ENCODE data around the gene KCTD1. TPM values are rescaled to one million over a fixed set of nuclear protein-coding genes. Genes with fewer than 3 reads are reported as not detected.

The KCTD1 gene
- total and polyA plus RNA-seq, 4 donors: 0.78 to 2.9 (median 2.0) TPM

DNA sequence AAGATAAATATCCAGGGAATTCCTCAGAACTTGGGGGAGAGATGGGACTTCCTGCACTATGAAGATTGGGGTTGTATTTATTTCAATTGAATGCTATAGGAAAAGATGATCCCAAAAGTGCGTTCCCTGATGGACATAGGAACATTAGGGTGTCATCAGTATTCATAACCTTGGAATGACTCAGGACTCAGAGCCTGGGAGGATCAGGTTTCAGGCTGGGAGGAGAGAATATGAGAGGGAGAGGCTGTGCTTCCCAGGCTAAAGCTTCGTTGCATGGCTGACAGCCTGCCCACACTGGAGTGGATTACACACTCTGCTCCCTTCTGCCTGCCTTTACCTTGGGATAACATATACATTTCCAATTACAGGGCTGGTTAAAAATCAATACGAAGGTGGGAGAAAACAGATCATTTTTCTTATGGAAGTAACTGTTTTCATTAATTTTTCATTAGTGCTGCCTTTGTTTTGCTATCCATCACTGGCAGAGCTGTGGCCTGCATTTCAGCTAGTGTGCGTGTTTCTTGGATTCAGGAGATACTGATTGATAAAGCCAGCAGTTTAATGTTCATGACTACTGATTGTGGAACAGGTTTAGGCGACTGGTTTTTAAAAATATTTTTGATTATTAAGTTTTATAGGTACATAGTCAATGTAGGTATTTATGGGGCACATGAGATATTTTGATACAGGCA, 118.7 kb downstream of the KCTD1 start:
- DNase-seq (ENCODE audit: low spot score): no peak
- 59% methylated on average over 5 of the region's 5 CpGs for WGBS
- no peak overlapping the region for H3K9ac ChIP-seq (ENCODE audit: low read depth in 1 of 2, low read length in 2 of 2)
- H3K4me3 ChIP-seq (ENCODE audit: low read depth in 1 of 3, low read length in 3 of 3): no peak overlapping the region
- H3K27me3 ChIP-seq (ENCODE audit: control insufficient read depth in 4 of 4, insufficient read depth in 4 of 4, low read length in 3 of 4): no peaks in the 10 kb centered on the region
- H3K27ac ChIP-seq (ENCODE audit: low read depth in 1 of 2, low read length in 2 of 2): no peak overlapping the region
- H3K4me1 ChIP-seq (ENCODE audit: control insufficient read depth in 4 of 4, insufficient read depth in 4 of 4, low read length in 3 of 4): no peaks in the 10 kb centered on the region
- no peaks in the 10 kb centered on the region for H3K9me3 ChIP-seq (ENCODE audit: control insufficient read depth in 4 of 4, low read length in 3 of 4)
- H3K36me3 ChIP-seq (ENCODE audit: control insufficient read depth in 4 of 4, insufficient read depth in 3 of 4, low read depth in 1 of 4, low read length in 3 of 4): no peaks in the 10 kb centered on the region
- TF ChIP-seq RAD21 (IDR thresholded peaks at IDR 0.05): no peak
- TF ChIP-seq FOXA1 (IDR thresholded peaks at IDR 0.05): no peak
- TF ChIP-seq, protein P1, sequence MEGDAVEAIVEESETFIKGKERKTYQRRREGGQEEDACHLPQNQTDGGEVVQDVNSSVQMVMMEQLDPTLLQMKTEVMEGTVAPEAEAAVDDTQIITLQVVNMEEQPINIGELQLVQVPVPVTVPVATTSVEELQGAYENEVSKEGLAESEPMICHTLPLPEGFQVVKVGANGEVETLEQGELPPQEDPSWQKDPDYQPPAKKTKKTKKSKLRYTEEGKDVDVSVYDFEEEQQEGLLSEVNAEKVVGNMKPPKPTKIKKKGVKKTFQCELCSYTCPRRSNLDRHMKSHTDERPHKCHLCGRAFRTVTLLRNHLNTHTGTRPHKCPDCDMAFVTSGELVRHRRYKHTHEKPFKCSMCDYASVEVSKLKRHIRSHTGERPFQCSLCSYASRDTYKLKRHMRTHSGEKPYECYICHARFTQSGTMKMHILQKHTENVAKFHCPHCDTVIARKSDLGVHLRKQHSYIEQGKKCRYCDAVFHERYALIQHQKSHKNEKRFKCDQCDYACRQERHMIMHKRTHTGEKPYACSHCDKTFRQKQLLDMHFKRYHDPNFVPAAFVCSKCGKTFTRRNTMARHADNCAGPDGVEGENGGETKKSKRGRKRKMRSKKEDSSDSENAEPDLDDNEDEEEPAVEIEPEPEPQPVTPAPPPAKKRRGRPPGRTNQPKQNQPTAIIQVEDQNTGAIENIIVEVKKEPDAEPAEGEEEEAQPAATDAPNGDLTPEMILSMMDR (IDR thresholded peaks at IDR 0.05; ENCODE audit: low read depth, low read length, missing input control): no peak
- TF ChIP-seq, protein P2, sequence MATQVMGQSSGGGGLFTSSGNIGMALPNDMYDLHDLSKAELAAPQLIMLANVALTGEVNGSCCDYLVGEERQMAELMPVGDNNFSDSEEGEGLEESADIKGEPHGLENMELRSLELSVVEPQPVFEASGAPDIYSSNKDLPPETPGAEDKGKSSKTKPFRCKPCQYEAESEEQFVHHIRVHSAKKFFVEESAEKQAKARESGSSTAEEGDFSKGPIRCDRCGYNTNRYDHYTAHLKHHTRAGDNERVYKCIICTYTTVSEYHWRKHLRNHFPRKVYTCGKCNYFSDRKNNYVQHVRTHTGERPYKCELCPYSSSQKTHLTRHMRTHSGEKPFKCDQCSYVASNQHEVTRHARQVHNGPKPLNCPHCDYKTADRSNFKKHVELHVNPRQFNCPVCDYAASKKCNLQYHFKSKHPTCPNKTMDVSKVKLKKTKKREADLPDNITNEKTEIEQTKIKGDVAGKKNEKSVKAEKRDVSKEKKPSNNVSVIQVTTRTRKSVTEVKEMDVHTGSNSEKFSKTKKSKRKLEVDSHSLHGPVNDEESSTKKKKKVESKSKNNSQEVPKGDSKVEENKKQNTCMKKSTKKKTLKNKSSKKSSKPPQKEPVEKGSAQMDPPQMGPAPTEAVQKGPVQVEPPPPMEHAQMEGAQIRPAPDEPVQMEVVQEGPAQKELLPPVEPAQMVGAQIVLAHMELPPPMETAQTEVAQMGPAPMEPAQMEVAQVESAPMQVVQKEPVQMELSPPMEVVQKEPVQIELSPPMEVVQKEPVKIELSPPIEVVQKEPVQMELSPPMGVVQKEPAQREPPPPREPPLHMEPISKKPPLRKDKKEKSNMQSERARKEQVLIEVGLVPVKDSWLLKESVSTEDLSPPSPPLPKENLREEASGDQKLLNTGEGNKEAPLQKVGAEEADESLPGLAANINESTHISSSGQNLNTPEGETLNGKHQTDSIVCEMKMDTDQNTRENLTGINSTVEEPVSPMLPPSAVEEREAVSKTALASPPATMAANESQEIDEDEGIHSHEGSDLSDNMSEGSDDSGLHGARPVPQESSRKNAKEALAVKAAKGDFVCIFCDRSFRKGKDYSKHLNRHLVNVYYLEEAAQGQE (IDR thresholded peaks at IDR 0.05): no peak
- TF ChIP-seq HNF4A (conservative IDR thresholded peaks at IDR 0.05): no peak
- no peak for TF ChIP-seq JUND (IDR thresholded peaks at IDR 0.05)
- TF ChIP-seq TAF1 (conservative IDR thresholded peaks at IDR 0.05): no peak
- TF ChIP-seq, protein P3, sequence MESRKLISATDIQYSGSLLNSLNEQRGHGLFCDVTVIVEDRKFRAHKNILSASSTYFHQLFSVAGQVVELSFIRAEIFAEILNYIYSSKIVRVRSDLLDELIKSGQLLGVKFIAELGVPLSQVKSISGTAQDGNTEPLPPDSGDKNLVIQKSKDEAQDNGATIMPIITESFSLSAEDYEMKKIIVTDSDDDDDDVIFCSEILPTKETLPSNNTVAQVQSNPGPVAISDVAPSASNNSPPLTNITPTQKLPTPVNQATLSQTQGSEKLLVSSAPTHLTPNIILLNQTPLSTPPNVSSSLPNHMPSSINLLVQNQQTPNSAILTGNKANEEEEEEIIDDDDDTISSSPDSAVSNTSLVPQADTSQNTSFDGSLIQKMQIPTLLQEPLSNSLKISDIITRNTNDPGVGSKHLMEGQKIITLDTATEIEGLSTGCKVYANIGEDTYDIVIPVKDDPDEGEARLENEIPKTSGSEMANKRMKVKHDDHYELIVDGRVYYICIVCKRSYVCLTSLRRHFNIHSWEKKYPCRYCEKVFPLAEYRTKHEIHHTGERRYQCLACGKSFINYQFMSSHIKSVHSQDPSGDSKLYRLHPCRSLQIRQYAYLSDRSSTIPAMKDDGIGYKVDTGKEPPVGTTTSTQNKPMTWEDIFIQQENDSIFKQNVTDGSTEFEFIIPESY (IDR thresholded peaks at IDR 0.05): no peak
- TF ChIP-seq EGR1 (IDR thresholded peaks at IDR 0.05; ENCODE audit: low read depth in 2 of 2): no peak
- TF ChIP-seq HNF4G (IDR thresholded peaks at IDR 0.05): no peak
- TF ChIP-seq, protein P4, sequence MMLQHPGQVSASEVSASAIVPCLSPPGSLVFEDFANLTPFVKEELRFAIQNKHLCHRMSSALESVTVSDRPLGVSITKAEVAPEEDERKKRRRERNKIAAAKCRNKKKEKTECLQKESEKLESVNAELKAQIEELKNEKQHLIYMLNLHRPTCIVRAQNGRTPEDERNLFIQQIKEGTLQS (IDR thresholded peaks at IDR 0.05): no peak
- no peak for TF ChIP-seq SP1 (IDR thresholded peaks at IDR 0.05)
- TF ChIP-seq, protein P5, sequence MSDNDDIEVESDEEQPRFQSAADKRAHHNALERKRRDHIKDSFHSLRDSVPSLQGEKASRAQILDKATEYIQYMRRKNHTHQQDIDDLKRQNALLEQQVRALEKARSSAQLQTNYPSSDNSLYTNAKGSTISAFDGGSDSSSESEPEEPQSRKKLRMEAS (IDR thresholded peaks at IDR 0.05): no peak
- no peak for TF ChIP-seq YY1 (IDR thresholded peaks at IDR 0.05)
- TF ChIP-seq FOXA2 (IDR thresholded peaks at IDR 0.05): no peak
- no peak for TF ChIP-seq RXRA (IDR thresholded peaks at IDR 0.05)
- no peak for TF ChIP-seq NR2F2 (IDR thresholded peaks at IDR 0.05)
- TF ChIP-seq GABPA (IDR thresholded peaks at IDR 0.05 in 1 of 2, conservative IDR thresholded peaks at IDR 0.05 in 1 of 2): no peak
